DMS153 treated with DMSO at 0.1 percent for 48 hours (cell line): ENCODE results near the gene LTO1.
A peak's percentile ranks its signal among the peaks of the same experiment; 100 is the strongest.
"Not testable (repeated sequence)": the region's sequence is repeated elsewhere in the genome, so short reads cannot be mapped to it uniquely, and the experiment has no call there.

Source experiments
- DNase-seq: peaks from one replicate; lab custom pipeline; 2025; ENCODE audit not compliant: unreplicated experiment; lab: John Stamatoyannopoulos, UW

LTO1 gene

GRCh38 chr11:69702239-69702691, 27.1 kb upstream of the LTO1 start:
- no peak for DNase-seq

- peak; percentile 60 for DNase-seq
These were observed 25.4 kb upstream of the LTO1 start for GRCh38 chr11:69700278-69701140.

- DNase-seq, result peak; percentile 23
These were observed 24.1 kb upstream of the LTO1 start for GRCh38 chr11:69699213-69699612.

GRCh38 chr11:69698362-69698761, 23.2 kb upstream of the LTO1 start:
- DNase-seq, result no peak

- DNase-seq, result no peak
These were observed 22.7 kb upstream of the LTO1 start for GRCh38 chr11:69697861-69698260.

GRCh38 chr11:69697469-69697843, 22.3 kb upstream of the LTO1 start:
- no peak for DNase-seq

- DNase-seq, result peak; percentile 11
These were observed 21.8 kb upstream of the LTO1 start for GRCh38 chr11:69696749-69697468.

GRCh38 chr11:69695995-69696394, 20.8 kb upstream of the LTO1 start:
- not testable (repeated sequence) for DNase-seq

- DNase-seq, result no peak
These were observed 20.4 kb upstream of the LTO1 start for GRCh38 chr11:69695581-69695980.

GRCh38 chr11:69694781-69695180, 19.6 kb upstream of the LTO1 start:
- no peak for DNase-seq

GRCh38 chr11:69692422-69692821, 17.3 kb upstream of the LTO1 start:
- no peak for DNase-seq

GRCh38 chr11:69691463-69691862, 16.3 kb upstream of the LTO1 start:
- no peak for DNase-seq

- DNase-seq, result no peak
These were observed 14.5 kb upstream of the LTO1 start for GRCh38 chr11:69689484-69690319.

GRCh38 chr11:69687969-69688771, 13.0 kb upstream of the LTO1 start:
- not testable (repeated sequence) for DNase-seq

GRCh38 chr11:69686856-69687255, 11.7 kb upstream of the LTO1 start:
- no peak for DNase-seq

- no peak for DNase-seq
These were observed 11.3 kb upstream of the LTO1 start for GRCh38 chr11:69686452-69686851.

- no peak for DNase-seq
These were observed 10.2 kb upstream of the LTO1 start for GRCh38 chr11:69685348-69685747.

- no peak for DNase-seq
These were observed 9.5 kb upstream of the LTO1 start for GRCh38 chr11:69684651-69685050.

GRCh38 chr11:69683764-69684333, 8.7 kb upstream of the LTO1 start:
- DNase-seq, result no peak

GRCh38 chr11:69682681-69683326, 7.7 kb upstream of the LTO1 start:
- DNase-seq, result no peak
